ENCODE measurements around the gene MED29. TPM values are rescaled to one million over a fixed set of nuclear protein-coding genes. Genes with fewer than 3 reads are reported as not detected.

The MED29 gene
- total and polyA plus RNA-seq, 10 of the 15 experiments (the other 5 are each of a cell fraction or from before 2014, with no cell fraction given) = 3.2 to 36.6 (median 22.8) TPM

DNA sequence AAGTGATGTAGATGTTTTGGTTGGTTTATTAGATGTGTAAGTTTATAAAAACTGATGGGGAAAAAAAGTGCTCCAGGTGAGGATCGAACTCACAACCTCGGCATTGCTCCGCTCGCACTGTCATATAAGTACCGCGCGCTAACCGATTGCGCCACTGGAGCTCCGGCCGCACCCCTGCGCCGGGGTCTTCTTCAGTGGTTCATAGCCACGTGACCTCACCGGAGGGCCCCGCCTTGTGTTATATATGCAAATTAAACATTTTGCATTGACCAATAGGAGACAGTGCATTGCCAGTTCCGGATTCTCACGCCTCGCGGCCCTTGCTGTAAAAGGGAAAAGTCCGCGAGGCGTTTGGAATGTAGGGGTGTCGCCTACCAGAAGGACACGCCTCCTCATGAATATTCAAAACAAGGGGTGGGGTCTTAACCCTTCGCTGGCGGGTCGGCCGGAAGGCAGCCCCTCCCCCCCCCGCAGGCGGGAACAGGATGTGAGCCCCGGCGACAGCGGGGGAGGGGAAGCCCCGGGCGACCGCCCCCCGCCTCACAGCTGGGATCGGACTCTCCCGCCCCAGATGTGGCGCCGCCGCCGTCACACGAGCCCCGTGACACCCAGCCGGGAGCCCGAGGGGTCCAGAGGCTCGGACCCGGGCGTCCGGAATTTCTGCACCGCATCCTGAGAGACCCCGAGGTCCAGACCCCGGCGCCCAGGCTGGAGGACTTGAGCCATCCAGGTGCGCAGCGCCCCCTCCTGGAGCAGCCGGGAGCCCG, 21.1 kb downstream of the MED29 start, which contains the start of gene PLEKHG2 (continued):
- TF ChIP-seq ZBTB4 (CRISPR knock-in tag; IDR thresholded peaks at IDR 0.05) (0 out of 2 replicates have a peak, but pooled peaks have one; percentile 0), HDAC2 (IDR thresholded peaks at IDR 0.05) (no peak), ATF3 (IDR thresholded peaks at IDR 0.05; ENCODE audit: borderline replicate concordance, extremely low read depth, low read depth, low read length) (peak; percentile 30; the same call in 1 of the 2 replicates), GATAD2B (conservative IDR thresholded peaks at IDR 0.05; ENCODE audit: low read depth) (peak; percentile 100), KAT2A (conservative IDR thresholded peaks at IDR 0.05; ENCODE audit: control insufficient read depth, low read depth, low read length) (no peak), ETV6 (conservative IDR thresholded peaks at IDR 0.05 in 1 of 2, IDR thresholded peaks at IDR 0.05 in 1 of 2; ENCODE audit: borderline replicate concordance in 1 of 2, low read depth in 1 of 2) (peak in 1 of 2 experiments; percentile 35; a peak in 1 of 4 replicates), SREBF1 (IDR thresholded peaks at IDR 0.05; ENCODE audit: low read length) (peak; percentile 40; the same call in 1 of the 2 replicates), TBL1XR1 (IDR thresholded peaks at IDR 0.05; ENCODE audit: low read depth, low read length) (peak; percentile 67), TCF12 (IDR thresholded peaks at IDR 0.05; ENCODE audit: low read depth, low read length) (peak; percentile 89; the same call in 1 of the 2 replicates), CHD1 (IDR thresholded peaks at IDR 0.05; ENCODE audit: low read depth, low read length) (peak; percentile 89; the same call in 1 of the 2 replicates), USF2 (IDR thresholded peaks at IDR 0.05; ENCODE audit: borderline replicate concordance, low read depth, low read length) (peak; percentile 75), EED (IDR thresholded peaks at IDR 0.05; ENCODE audit: low read depth) (peak; percentile 54; the same call in 1 of the 2 replicates), RAD21 (IDR thresholded peaks at IDR 0.05; ENCODE audit: insufficient read depth, low read depth, low read length) (peak; percentile 44), KLF5 (IDR thresholded peaks at IDR 0.05; ENCODE audit: partially characterized antibody) (peak; percentile 57), EP300 (IDR thresholded peaks at IDR 0.05; ENCODE audit: borderline replicate concordance in 1 of 2, control insufficient read depth in 1 of 2, low read depth in 2 of 2, low read length in 2 of 2) (peak; percentile 26 to 31; a peak in 2 of 4 replicates)
- TF ChIP-seq, protein P1, sequence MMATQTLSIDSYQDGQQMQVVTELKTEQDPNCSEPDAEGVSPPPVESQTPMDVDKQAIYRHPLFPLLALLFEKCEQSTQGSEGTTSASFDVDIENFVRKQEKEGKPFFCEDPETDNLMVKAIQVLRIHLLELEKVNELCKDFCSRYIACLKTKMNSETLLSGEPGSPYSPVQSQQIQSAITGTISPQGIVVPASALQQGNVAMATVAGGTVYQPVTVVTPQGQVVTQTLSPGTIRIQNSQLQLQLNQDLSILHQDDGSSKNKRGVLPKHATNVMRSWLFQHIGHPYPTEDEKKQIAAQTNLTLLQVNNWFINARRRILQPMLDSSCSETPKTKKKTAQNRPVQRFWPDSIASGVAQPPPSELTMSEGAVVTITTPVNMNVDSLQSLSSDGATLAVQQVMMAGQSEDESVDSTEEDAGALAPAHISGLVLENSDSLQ (IDR thresholded peaks at IDR 0.05) = peak; percentile 50; the same call in 1 of the 2 replicates
- TF ChIP-seq, protein P2, sequence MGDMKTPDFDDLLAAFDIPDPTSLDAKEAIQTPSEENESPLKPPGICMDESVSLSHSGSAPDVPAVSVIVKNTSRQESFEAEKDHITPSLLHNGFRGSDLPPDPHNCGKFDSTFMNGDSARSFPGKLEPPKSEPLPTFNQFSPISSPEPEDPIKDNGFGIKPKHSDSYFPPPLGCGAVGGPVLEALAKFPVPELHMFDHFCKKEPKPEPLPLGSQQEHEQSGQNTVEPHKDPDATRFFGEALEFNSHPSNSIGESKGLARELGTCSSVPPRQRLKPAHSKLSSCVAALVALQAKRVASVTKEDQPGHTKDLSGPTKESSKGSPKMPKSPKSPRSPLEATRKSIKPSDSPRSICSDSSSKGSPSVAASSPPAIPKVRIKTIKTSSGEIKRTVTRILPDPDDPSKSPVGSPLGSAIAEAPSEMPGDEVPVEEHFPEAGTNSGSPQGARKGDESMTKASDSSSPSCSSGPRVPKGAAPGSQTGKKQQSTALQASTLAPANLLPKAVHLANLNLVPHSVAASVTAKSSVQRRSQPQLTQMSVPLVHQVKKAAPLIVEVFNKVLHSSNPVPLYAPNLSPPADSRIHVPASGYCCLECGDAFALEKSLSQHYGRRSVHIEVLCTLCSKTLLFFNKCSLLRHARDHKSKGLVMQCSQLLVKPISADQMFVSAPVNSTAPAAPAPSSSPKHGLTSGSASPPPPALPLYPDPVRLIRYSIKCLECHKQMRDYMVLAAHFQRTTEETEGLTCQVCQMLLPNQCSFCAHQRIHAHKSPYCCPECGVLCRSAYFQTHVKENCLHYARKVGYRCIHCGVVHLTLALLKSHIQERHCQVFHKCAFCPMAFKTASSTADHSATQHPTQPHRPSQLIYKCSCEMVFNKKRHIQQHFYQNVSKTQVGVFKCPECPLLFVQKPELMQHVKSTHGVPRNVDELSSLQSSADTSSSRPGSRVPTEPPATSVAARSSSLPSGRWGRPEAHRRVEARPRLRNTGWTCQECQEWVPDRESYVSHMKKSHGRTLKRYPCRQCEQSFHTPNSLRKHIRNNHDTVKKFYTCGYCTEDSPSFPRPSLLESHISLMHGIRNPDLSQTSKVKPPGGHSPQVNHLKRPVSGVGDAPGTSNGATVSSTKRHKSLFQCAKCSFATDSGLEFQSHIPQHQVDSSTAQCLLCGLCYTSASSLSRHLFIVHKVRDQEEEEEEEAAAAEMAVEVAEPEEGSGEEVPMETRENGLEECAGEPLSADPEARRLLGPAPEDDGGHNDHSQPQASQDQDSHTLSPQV (IDR thresholded peaks at IDR 0.05) = peak; percentile 65; the same call in 1 of the 2 replicates

Measured in GM12878 (cell line).